Endothelial cell of umbilical vein (primary cell): Measurements from ENCODE around the gene DCDC1.

ENCODE experiments used
- EZH2 ChIP-seq: IDR thresholded peaks from 2 replicates; pipeline ENCODE4 v1.6.1; 2012; ENCODE audit warnings: borderline replicate concordance, low read depth, mild to moderate bottlenecking, moderate library complexity, low read length, inconsistent platforms; ENCODE audit not compliant: severe bottlenecking
- MYC ChIP-seq: IDR thresholded peaks from one replicate; pipeline ENCODE4 v1.6.1; 2011; ENCODE audit warnings: mild to moderate bottlenecking, low read depth, low read length
- POLR2A ChIP-seq: IDR thresholded peaks from 2 replicates; pipeline ENCODE4 v1.6.1; 2012; ENCODE audit warnings: low read depth, mild to moderate bottlenecking, control low read depth, low read length
- TF ChIP-seq, protein P1 (sequence below), 2 donors: IDR thresholded peaks; 1 replicate in 1 of 2; 2 replicates in 1 of 2; pipeline ENCODE4 v1.5.1; 2011; ENCODE audit warnings: low read length in 2 of 2, mild to moderate bottlenecking in 2 of 2, moderate library complexity in 2 of 2, control low read depth in 1 of 2, inconsistent platforms in 1 of 2, low read depth in 1 of 2; ENCODE audit not compliant: insufficient read depth in 1 of 2; ENCODE audit errors: extremely low read depth in 1 of 2
- TF ChIP-seq, protein P2 (sequence below): IDR thresholded peaks from 2 replicates; pipeline ENCODE4 v1.6.1; 2011; ENCODE audit not compliant: insufficient read depth, insufficient read length

DNA sequence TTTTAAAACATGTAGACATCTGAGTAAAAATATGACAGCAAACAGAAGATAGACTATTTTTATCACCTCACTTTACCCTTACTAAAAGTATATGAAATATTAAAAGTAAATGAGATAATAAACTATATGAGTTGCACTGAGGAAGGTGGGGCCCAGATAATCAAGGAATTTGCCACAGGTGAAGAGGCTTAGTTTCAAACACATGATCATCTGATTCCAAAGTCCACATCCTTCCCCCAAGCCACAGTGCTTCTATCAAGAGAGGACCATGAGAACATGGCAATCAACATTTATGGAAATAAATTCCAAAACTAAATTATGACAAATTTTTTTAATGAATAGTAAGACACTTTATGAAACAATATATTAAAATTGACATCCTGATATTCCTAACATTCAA is 384.0 kb downstream of the DCDC1 start:
- TF ChIP-seq, protein P1, sequence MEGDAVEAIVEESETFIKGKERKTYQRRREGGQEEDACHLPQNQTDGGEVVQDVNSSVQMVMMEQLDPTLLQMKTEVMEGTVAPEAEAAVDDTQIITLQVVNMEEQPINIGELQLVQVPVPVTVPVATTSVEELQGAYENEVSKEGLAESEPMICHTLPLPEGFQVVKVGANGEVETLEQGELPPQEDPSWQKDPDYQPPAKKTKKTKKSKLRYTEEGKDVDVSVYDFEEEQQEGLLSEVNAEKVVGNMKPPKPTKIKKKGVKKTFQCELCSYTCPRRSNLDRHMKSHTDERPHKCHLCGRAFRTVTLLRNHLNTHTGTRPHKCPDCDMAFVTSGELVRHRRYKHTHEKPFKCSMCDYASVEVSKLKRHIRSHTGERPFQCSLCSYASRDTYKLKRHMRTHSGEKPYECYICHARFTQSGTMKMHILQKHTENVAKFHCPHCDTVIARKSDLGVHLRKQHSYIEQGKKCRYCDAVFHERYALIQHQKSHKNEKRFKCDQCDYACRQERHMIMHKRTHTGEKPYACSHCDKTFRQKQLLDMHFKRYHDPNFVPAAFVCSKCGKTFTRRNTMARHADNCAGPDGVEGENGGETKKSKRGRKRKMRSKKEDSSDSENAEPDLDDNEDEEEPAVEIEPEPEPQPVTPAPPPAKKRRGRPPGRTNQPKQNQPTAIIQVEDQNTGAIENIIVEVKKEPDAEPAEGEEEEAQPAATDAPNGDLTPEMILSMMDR (IDR thresholded peaks at IDR 0.05; ENCODE audit: extremely low read depth in 1 of 2, insufficient read depth in 1 of 2, low read depth in 1 of 2, low read length in 2 of 2) = no peak
- TF ChIP-seq EZH2 (no peak), MYC (no peak), POLR2A (no peak)
- TF ChIP-seq, protein P2, sequence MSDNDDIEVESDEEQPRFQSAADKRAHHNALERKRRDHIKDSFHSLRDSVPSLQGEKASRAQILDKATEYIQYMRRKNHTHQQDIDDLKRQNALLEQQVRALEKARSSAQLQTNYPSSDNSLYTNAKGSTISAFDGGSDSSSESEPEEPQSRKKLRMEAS = no peak
